DMS153 treated with DMSO at 0.1 percent for 48 hours (cell line): ENCODE data around the gene FOXI1.

Experiments
- DNase-seq: peaks from one replicate; lab custom pipeline; 2025; ENCODE audit not compliant: unreplicated experiment; lab: John Stamatoyannopoulos, UW

Gene FOXI1

GRCh38 chr5:170105642-170106611 is at the start of gene FOXI1:
Gene FOXI1 (plus strand): TSS chr5:170105897. CDS start chr5:170105958, 61 bp downstream.
- no peak for DNase-seq

- DNase-seq: no peak
Observed at GRCh38 chr5:170056561-170057267, 49.0 kb upstream of the FOXI1 start.

- DNase-seq: no peak
Observed at GRCh38 chr5:170057311-170057710, 48.4 kb upstream of the FOXI1 start.

- no peak for DNase-seq
Observed at GRCh38 chr5:170059221-170059620, 46.5 kb upstream of the FOXI1 start.

- DNase-seq: no peak
Observed at GRCh38 chr5:170067152-170067551, 38.5 kb upstream of the FOXI1 start.

GRCh38 chr5:170067574-170068170 is 38.0 kb upstream of the FOXI1 start:
- DNase-seq: no peak

- DNase-seq: no peak
Observed at GRCh38 chr5:170069512-170069911, 36.2 kb upstream of the FOXI1 start.

- no peak for DNase-seq
Observed at GRCh38 chr5:170070556-170071412, 34.9 kb upstream of the FOXI1 start.

GRCh38 chr5:170071748-170072147 is 33.9 kb upstream of the FOXI1 start:
- no peak for DNase-seq

- DNase-seq: no peak
Observed at GRCh38 chr5:170075696-170076095, 30.0 kb upstream of the FOXI1 start.

GRCh38 chr5:170076211-170076610 is 29.5 kb upstream of the FOXI1 start:
- no peak for DNase-seq

- DNase-seq: no peak
Observed at GRCh38 chr5:170076739-170077138, 29.0 kb upstream of the FOXI1 start.

GRCh38 chr5:170077526-170077925 is 28.2 kb upstream of the FOXI1 start:
- no peak for DNase-seq

- DNase-seq: no peak
Observed at GRCh38 chr5:170078458-170078857, 27.2 kb upstream of the FOXI1 start.

GRCh38 chr5:170078931-170079330 is 26.8 kb upstream of the FOXI1 start:
- no peak for DNase-seq

GRCh38 chr5:170080217-170080616 is 25.5 kb upstream of the FOXI1 start:
- DNase-seq: no peak

- no peak for DNase-seq
Observed at GRCh38 chr5:170080786-170081445, 24.8 kb upstream of the FOXI1 start.

GRCh38 chr5:170081616-170082015 is 24.1 kb upstream of the FOXI1 start:
- DNase-seq: no peak

GRCh38 chr5:170082701-170083100 is 23.0 kb upstream of the FOXI1 start:
- DNase-seq: no peak

- DNase-seq: no peak
Observed at GRCh38 chr5:170087168-170087817, 18.4 kb upstream of the FOXI1 start.
